GM12891 (cell line): ENCODE measurements around the gene TUBGCP2.

ENCODE experiments used
- PAX5 ChIP-seq: IDR thresholded peaks from 2 replicates; pipeline ENCODE4 v1.6.1; 2011; ENCODE audit warnings: low read length, moderate library complexity, mild to moderate bottlenecking; ENCODE audit not compliant: insufficient read depth, severe bottlenecking
- POLR2A ChIP-seq: IDR thresholded peaks from 2 replicates; pipeline ENCODE4 v1.6.1; 2011; ENCODE audit warnings: low read depth, low read length, control low read depth
- POLR2AphosphoS5 ChIP-seq: IDR thresholded peaks from 2 replicates; pipeline ENCODE4 v1.6.1; 2011; ENCODE audit warnings: low read depth, low read length, control low read depth
- TAF1 ChIP-seq: IDR thresholded peaks from 2 replicates; pipeline ENCODE4 v1.6.1; 2011; ENCODE audit warnings: low read depth, low read length, control low read depth

GRCh38 chr10:133328358-133329343 is 20.0 kb upstream of the TUBGCP2 start:
- no peak for TF ChIP-seq POLR2A
- no peak for TF ChIP-seq POLR2AphosphoS5
- no peak for TF ChIP-seq TAF1
- no peak for TF ChIP-seq PAX5
